Glutamatergic neuron (in vitro differentiated cells): ENCODE data around the gene GMDS. TPM values are rescaled to one million over a fixed set of nuclear protein-coding genes. Genes with fewer than 3 reads are reported as not detected.

ENCODE experiments used
- DNase-seq: peaks from one replicate; pipeline ENCODE4 v3.0.0; 2022
- H3K27ac Mint-ChIP-seq: one replicate; pipeline ENCODE4 v1.8.0; 2020; ENCODE audit warnings: mild to moderate bottlenecking, mixed read lengths, inconsistent platforms; ENCODE audit not compliant: unreplicated experiment
- H3K27me3 Mint-ChIP-seq: one replicate; pipeline ENCODE4 v1.8.0; 2020; ENCODE audit warnings: mild to moderate bottlenecking, moderate library complexity, mixed read lengths, inconsistent platforms; ENCODE audit not compliant: unreplicated experiment
- H3K36me3 Mint-ChIP-seq: one replicate; pipeline ENCODE4 v1.8.0; 2020; ENCODE audit warnings: mild to moderate bottlenecking, mixed read lengths, inconsistent platforms; ENCODE audit not compliant: unreplicated experiment
- H3K4me1 Mint-ChIP-seq: one replicate; pipeline ENCODE4 v1.8.0; 2020; ENCODE audit warnings: mild to moderate bottlenecking, low read depth, mixed read lengths, inconsistent platforms; ENCODE audit not compliant: unreplicated experiment
- H3K4me3 Mint-ChIP-seq: one replicate; pipeline ENCODE4 v1.8.0; 2020; ENCODE audit warnings: mild to moderate bottlenecking, mixed read lengths, inconsistent platforms; ENCODE audit not compliant: unreplicated experiment
- H3K9me3 Mint-ChIP-seq: one replicate; pipeline ENCODE4 v1.8.0; 2020; ENCODE audit warnings: mild to moderate bottlenecking, moderate library complexity, mixed read lengths, inconsistent platforms; ENCODE audit not compliant: unreplicated experiment
- total RNA-seq: library from RNA; stranded (reverse); fragmentation: NEBNext Ultra II Directional; extraction: Animal tissue kit (Norgen Biotek cat#: 25700); gene quantifications from one replicate; pipeline ENCODE4 v1.2.1, GENCODE V29; 2021; ENCODE audit not compliant: unreplicated experiment
- TF ChIP-seq, protein P1 (sequence below): fragments of 200-600 bp; sonication (generic); IDR thresholded peaks from one replicate; pipeline ENCODE4 v1.5.0; 2021; ENCODE audit not compliant: partially characterized antibody, unreplicated experiment

Gene GMDS
- total RNA-seq, 1 donor from 2014 or later, result 8.9 TPM

- Mint-ChIP-seq H3K36me3 (no peaks in the 10 kb centered on the region), H3K9me3 (peaks cover 2% of the 10 kb centered on the region), H3K27me3 (no peaks in the 10 kb centered on the region), H3K4me3 (no peak overlapping the region), H3K27ac (no peak overlapping the region), H3K4me1 (peaks cover 15% of the 10 kb centered on the region)
- no peak for DNase-seq
- TF ChIP-seq, protein P1, sequence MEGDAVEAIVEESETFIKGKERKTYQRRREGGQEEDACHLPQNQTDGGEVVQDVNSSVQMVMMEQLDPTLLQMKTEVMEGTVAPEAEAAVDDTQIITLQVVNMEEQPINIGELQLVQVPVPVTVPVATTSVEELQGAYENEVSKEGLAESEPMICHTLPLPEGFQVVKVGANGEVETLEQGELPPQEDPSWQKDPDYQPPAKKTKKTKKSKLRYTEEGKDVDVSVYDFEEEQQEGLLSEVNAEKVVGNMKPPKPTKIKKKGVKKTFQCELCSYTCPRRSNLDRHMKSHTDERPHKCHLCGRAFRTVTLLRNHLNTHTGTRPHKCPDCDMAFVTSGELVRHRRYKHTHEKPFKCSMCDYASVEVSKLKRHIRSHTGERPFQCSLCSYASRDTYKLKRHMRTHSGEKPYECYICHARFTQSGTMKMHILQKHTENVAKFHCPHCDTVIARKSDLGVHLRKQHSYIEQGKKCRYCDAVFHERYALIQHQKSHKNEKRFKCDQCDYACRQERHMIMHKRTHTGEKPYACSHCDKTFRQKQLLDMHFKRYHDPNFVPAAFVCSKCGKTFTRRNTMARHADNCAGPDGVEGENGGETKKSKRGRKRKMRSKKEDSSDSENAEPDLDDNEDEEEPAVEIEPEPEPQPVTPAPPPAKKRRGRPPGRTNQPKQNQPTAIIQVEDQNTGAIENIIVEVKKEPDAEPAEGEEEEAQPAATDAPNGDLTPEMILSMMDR, result no peak
These were observed 65.5 kb downstream of the GMDS start for GRCh38 chr6:2179950-2180349.

DNA sequence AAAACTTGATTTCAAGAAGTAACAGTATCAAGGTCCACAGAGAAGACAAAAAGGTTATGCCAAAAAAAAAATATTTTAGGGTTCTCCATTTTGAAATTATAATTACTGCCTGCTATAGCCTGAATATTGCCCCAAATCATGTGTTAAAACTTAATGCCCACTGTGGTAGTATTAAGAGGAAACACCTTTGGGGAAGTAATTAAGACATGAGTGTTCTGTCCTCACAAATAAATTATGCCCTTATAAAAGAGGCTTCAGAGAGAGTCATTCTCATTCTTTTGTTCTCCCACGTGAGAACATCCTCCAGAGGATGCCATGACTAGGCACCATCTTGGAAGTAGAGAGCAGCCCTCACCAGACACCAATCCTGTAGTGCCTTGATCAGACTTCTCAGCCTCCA is 66.2 kb downstream of the GMDS start:
- Mint-ChIP-seq H3K4me3 (no peak overlapping the region), H3K27me3 (no peaks in the 10 kb centered on the region), H3K4me1 (peaks cover 17% of the 10 kb centered on the region), H3K36me3 (no peaks in the 10 kb centered on the region), H3K9me3 (peaks cover 2% of the 10 kb centered on the region), H3K27ac (no peak overlapping the region)
- TF ChIP-seq, protein P1, result no peak
- no peak for DNase-seq

DNA sequence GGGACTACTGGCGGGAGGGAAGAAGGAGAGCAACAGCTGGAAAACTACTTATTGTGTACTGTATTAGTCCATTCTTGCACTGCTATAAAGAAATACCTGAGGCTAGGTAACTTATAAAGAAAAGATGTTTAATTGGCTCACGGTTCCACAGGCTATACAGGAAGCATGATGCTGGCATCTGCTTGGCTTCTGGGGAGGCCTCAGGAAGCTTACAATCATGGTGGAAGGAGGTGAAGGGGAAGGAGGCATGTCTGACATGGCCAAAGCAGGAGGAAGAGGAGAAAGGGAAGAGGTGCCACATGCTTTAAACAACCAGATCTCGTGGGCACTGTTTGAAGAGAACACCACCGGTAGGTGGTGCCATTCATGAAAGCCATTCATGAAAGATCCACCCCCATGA is 67.3 kb downstream of the GMDS start:
- H3K27ac Mint-ChIP-seq, result no peak overlapping the region
- peaks cover 2% of the 10 kb centered on the region for H3K9me3 Mint-ChIP-seq
- no peak for DNase-seq
- TF ChIP-seq, protein P1, result no peak
- no peaks in the 10 kb centered on the region for H3K27me3 Mint-ChIP-seq
- peaks cover 17% of the 10 kb centered on the region for H3K4me1 Mint-ChIP-seq
- H3K4me3 Mint-ChIP-seq, result no peak overlapping the region
- H3K36me3 Mint-ChIP-seq, result no peaks in the 10 kb centered on the region

DNA sequence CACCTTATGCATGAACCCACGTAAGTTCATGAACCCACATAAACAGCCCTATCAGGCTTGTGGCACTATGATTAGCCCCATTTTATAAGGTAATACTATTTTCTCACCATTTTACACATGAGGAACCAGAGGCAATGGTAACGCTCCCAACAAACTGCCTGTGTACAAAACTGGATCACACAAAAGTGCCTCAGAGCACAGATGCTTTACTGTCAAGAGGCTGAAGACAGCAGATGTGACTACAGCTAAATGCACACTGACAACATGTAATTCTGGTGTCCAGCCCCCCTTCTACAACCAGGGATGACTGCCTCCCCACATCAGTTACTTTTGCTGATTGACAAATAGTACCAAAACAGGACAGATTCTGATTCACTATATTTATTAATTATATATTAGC is 69.6 kb downstream of the GMDS start:
- H3K36me3 Mint-ChIP-seq, result no peaks in the 10 kb centered on the region
- peaks cover 16% of the 10 kb centered on the region for H3K4me1 Mint-ChIP-seq
- H3K27me3 Mint-ChIP-seq, result no peaks in the 10 kb centered on the region
- peak overlapping the region; percentile 83 for H3K27ac Mint-ChIP-seq
- no peak for DNase-seq
- TF ChIP-seq, protein P1, result no peak
- peaks cover 2% of the 10 kb centered on the region for H3K9me3 Mint-ChIP-seq
- peak overlapping the region; percentile 48 for H3K4me3 Mint-ChIP-seq

DNA sequence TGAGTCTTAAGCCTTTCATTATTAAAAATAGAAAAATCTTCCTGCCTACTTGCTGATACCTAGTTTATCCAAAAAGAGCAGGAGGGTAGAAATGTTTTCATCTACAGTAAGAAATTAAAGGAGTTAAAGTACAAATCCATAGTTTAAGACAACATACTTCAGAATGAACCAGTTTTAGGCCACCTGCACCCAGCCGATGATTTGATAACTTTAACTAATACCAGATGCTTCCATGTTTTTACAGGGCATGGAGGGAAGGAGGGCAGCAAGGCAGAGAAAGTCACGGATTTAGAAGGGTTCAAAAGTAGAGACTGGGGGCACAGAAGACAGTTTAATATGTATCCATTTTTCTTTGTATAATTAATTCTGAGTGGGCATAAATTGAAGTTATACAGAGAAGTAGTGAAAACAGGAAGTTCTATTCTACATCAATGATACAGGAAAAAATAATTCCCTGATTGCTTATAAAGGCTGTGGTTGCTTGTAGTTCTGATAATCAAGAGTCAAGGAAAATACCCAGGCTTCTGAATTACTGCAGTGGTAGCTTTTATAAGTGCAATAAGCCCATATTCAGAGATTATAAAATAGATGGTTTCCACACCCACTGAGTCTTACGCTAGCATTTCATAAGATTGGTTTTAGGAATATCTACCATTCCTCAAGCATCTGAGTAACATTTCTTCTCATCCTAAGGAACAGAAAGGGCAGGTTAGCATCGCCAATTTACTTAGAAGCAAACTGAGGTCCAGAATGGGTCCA is 72.0 kb downstream of the GMDS start:
- Mint-ChIP-seq H3K4me3 (no peak overlapping the region), H3K27ac (no peak overlapping the region), H3K4me1 (peaks cover 16% of the 10 kb centered on the region), H3K27me3 (no peaks in the 10 kb centered on the region), H3K9me3 (peaks cover 2% of the 10 kb centered on the region), H3K36me3 (no peaks in the 10 kb centered on the region)
- no peak for DNase-seq
- TF ChIP-seq, protein P1, result no peak
